Hepatocyte (in vitro differentiated cells): ENCODE measurements around the gene SPACDR.

Experiments
- CTCF ChIP-seq: fragments of 200-600 bp; sonication (generic); IDR thresholded peaks from 2 replicates; pipeline ENCODE4 v1.5.1; 2016; ENCODE audit warnings: antibody characterized with exemption, mild to moderate bottlenecking; ENCODE audit not compliant: poor library complexity
- EZH2phosphoT487 ChIP-seq: fragments of 200-600 bp; sonication (generic); IDR thresholded peaks from one replicate; pipeline ENCODE4 v1.6.1; 2018; ENCODE audit warnings: antibody characterized with exemption, mild to moderate bottlenecking, low read depth, moderate library complexity; ENCODE audit not compliant: unreplicated experiment, severe bottlenecking

DNA sequence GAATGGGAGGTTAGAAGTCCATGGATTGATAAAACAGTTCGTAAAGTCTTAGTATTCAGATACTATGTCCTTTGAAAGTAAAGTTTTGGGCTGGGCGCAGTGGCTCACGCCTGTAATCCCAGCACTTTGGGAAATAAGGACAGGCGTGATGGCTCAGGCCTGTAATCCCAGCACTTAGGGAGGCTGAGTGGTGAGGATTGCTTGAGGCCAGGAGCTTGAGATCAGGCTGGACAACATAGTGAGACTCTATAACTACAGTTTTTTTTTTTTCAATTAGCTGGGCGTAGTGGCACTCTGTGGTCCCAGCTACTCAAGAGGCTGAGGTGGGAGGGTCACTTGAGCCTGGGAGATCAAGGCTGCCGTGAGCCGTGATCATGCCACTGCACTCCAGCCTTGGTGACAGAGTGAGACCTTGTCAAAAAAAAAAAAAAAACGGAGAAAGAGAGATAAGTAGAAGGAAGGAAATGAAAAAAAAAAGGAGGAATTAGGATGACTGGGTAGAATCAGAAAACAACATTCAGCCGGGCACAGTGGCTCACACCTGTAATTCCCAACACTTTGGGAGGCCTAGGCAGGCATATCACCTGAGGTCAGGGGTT is 49.3 kb upstream of the SPACDR start:
- no peak for TF ChIP-seq CTCF
- TF ChIP-seq EZH2phosphoT487 = no peak
